Lower leg skin (tissue), 3 donors: ENCODE measurements around the gene WBP2.

Experiments
- CTCF ChIP-seq, 3 donors: fragments of 450-650 bp; IDR thresholded peaks; one replicate each; pipeline ENCODE4 v1.5.1; 2016; ENCODE audit warnings: antibody characterized with exemption in 3 of 3, mild to moderate bottlenecking in 3 of 3, moderate library complexity in 2 of 3
- POLR2A ChIP-seq, 2 donors: fragments of 450-650 bp; IDR thresholded peaks; one replicate each; pipeline ENCODE4 v1.6.1; 2016 to 2017; ENCODE audit warnings: antibody characterized with exemption in 2 of 2, mild to moderate bottlenecking in 1 of 2, moderate library complexity in 1 of 2

GRCh38 chr17:75864448-75864871 is 9.3 kb upstream of the WBP2 start:
- TF ChIP-seq POLR2A (IDR thresholded peaks at IDR 0.05): no peak
- no peak for TF ChIP-seq CTCF (IDR thresholded peaks at IDR 0.05)
